ENCODE data around the gene SERPINA1. TPM values are rescaled to one million over a fixed set of nuclear protein-coding genes. Genes with fewer than 3 reads are reported as not detected.

The SERPINA1 gene
- total and polyA plus RNA-seq, 10 of the 15 experiments (the other 5 are each of a cell fraction or from before 2014, with no cell fraction given): 0.16 to 6.6 (median 0.53) TPM

DNA sequence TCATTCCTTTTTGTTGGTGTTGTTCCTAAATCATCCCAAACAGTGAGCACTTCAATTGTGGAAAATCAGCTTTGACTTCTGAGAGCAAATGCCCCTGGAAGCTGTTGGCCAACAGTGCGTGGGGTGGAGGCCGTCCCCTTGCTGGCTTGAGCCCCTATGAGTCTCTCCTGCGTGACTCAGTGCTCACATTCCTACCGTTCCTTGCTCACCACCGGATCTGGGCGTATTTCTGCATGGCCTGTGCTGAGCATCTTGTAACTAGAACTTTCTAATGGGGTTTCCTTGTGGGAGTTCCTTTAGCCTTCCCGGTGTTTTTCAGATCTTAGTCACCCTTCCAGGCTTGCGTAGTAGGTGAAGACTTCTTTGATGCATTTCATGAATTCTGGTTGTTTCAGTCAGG, 14.7 kb downstream of the SERPINA1 start:
- Histone ChIP-seq H3K27ac (ENCODE audit: control insufficient read depth, insufficient read depth) (no peak overlapping the region), H3K9ac (ENCODE audit: control insufficient read depth, insufficient read depth, low read length) (no peak overlapping the region), H3K79me2 (ENCODE audit: control insufficient read depth, insufficient read depth, low read length) (no peaks in the 10 kb centered on the region), H3K4me1 (ENCODE audit: control insufficient read depth, insufficient read depth, low read length) (no peaks in the 10 kb centered on the region), H2AFZ (ENCODE audit: control insufficient read depth, low read depth, low read length) (no peak overlapping the region), H4K20me1 (ENCODE audit: control insufficient read depth, insufficient read depth) (no peaks in the 10 kb centered on the region), H3K4me3 (no peak overlapping the region), H3K36me3 (ENCODE audit: control insufficient read depth in 2 of 2, insufficient read depth in 2 of 2, low read length in 1 of 2) (no peaks in the 10 kb centered on the region), H3K9me3 (replicated peaks; ENCODE audit: control insufficient read depth, insufficient read depth, low read length) (no peaks in the 10 kb centered on the region), H3K4me2 (ENCODE audit: control insufficient read depth, insufficient read depth) (no peak overlapping the region), H3K27me3 (replicated peaks in 1 of 2; ENCODE audit: control insufficient read depth in 2 of 2, insufficient read depth in 2 of 2, low read length in 1 of 2) (no peaks in the 10 kb centered on the region; a peak in 2 of 4 replicates)
- ChIA-PET SMC1A (ENCODE audit: uncharacterized antibody, unreplicated experiment) (no interaction called here), RAD21 (ENCODE audit: unreplicated experiment) (no interaction called here), CTCF (no interaction called here), POLR2A (no interaction called here)
- DNase-seq (ENCODE audit: low read depth, low spot score): no peak
- 27% methylated on average over 8 of the region's 8 CpGs for WGBS (ENCODE audit: insufficient coverage, insufficient replicate concordance, low lambda C conversion rate, missing lambda C conversion rate)
- intact Hi-C loops (cut with micrococcal nuclease; ENCODE audit: unreplicated experiment): no loop called here
- BruUV-seq (replicated peaks): no TSS peak
- TF ChIP-seq ZBTB4 (CRISPR knock-in tag; IDR thresholded peaks at IDR 0.05): no peak
- TF ChIP-seq LARP7 (IDR thresholded peaks at IDR 0.05): no peak
- no peak for ATAC-seq
- FAIRE-seq: no peak
- in situ Hi-C loops (cut with MboI): no loop called here

GRCh38 chr14:94372021-94372605, 16.3 kb downstream of the SERPINA1 start:
- in situ Hi-C loops (cut with MboI) (no loop called here), intact Hi-C loops (cut with micrococcal nuclease; ENCODE audit: unreplicated experiment) (no loop called here)
- Histone ChIP-seq H3K9ac (ENCODE audit: control insufficient read depth, insufficient read depth, low read length) (no peak overlapping the region), H3K4me3 (no peak overlapping the region), H3K79me2 (ENCODE audit: control insufficient read depth, insufficient read depth, low read length) (no peaks in the 10 kb centered on the region), H2AFZ (ENCODE audit: control insufficient read depth, low read depth, low read length) (no peak overlapping the region), H3K9me3 (replicated peaks; ENCODE audit: control insufficient read depth, insufficient read depth, low read length) (no peaks in the 10 kb centered on the region), H3K27me3 (replicated peaks in 1 of 2; ENCODE audit: control insufficient read depth in 2 of 2, insufficient read depth in 2 of 2, low read length in 1 of 2) (no peaks in the 10 kb centered on the region; a peak in 2 of 4 replicates), H3K36me3 (ENCODE audit: control insufficient read depth in 2 of 2, insufficient read depth in 2 of 2, low read length in 1 of 2) (no peaks in the 10 kb centered on the region), H4K20me1 (ENCODE audit: control insufficient read depth, insufficient read depth) (no peaks in the 10 kb centered on the region), H3K27ac (ENCODE audit: control insufficient read depth, insufficient read depth) (no peak overlapping the region), H3K4me2 (ENCODE audit: control insufficient read depth, insufficient read depth) (no peak overlapping the region), H3K4me1 (ENCODE audit: control insufficient read depth, insufficient read depth, low read length) (no peaks in the 10 kb centered on the region)
- WGBS (ENCODE audit: insufficient coverage, insufficient replicate concordance, low lambda C conversion rate, missing lambda C conversion rate): 33% methylated on average over 13 of the region's 13 CpGs
- RAD21 ChIA-PET (ENCODE audit: unreplicated experiment): no interaction called here
- DNase-seq (ENCODE audit: low read depth, low spot score): no peak
- CTCF ChIA-PET: no interaction called here
- no peak for ATAC-seq
- no peak for FAIRE-seq
- POLR2A ChIA-PET: no interaction called here
- no TSS peak for BruUV-seq (replicated peaks)
- SMC1A ChIA-PET (ENCODE audit: uncharacterized antibody, unreplicated experiment): no interaction called here
- TF ChIP-seq CTCF (IDR thresholded peaks at IDR 0.05 in 2 of 3, conservative IDR thresholded peaks at IDR 0.05 in 1 of 3; ENCODE audit: control insufficient read depth in 2 of 3, extremely low read depth in 1 of 3, insufficient read depth in 1 of 3, low read depth in 3 of 3, low read length in 3 of 3) (0 out of 6 replicates have a peak, but pooled peaks of 1 of the 3 experiments have one; percentile 14), FOXM1 (IDR thresholded peaks at IDR 0.05; ENCODE audit: low read depth, low read length) (no peak)
